Type B pancreatic cell (in vitro differentiated cells): ENCODE measurements around the gene SAT2. TPM values are rescaled to one million over a fixed set of nuclear protein-coding genes. Genes with fewer than 3 reads are reported as not detected.
A peak's percentile ranks its signal among the peaks of the same experiment; 100 is the strongest.

Source experiments
- DNase-seq: peaks from one replicate; pipeline ENCODE4 v3.0.0; 2021; ENCODE audit warnings: mixed read lengths; ENCODE audit not compliant: unreplicated experiment; ENCODE audit errors: extremely low spot score
- H3K27ac Mint-ChIP-seq: 2 replicates; pipeline ENCODE4 v1.8.0; 2021; ENCODE audit warnings: mild to moderate bottlenecking, mixed read lengths
- H3K27me3 Mint-ChIP-seq: 2 replicates; pipeline ENCODE4 v1.8.0; 2021; ENCODE audit warnings: mixed read lengths
- H3K36me3 Mint-ChIP-seq: 2 replicates; pipeline ENCODE4 v1.8.0; 2021; ENCODE audit warnings: mixed read lengths
- H3K4me1 Mint-ChIP-seq: one replicate; pipeline ENCODE4 v1.8.0; 2021; ENCODE audit warnings: mixed read lengths; ENCODE audit not compliant: unreplicated experiment
- H3K4me3 Mint-ChIP-seq: 2 replicates; pipeline ENCODE4 v1.8.0; 2021; ENCODE audit warnings: mild to moderate bottlenecking, mixed read lengths
- H3K9me3 Mint-ChIP-seq: 2 replicates; pipeline ENCODE4 v1.8.0; 2021; ENCODE audit warnings: mixed read lengths
- CTCF ChIP-seq: fragments of 200-600 bp; sonication (generic); conservative IDR thresholded peaks from 2 replicates; pipeline ENCODE4 v1.5.0; 2021; ENCODE audit warnings: antibody characterized with exemption, mild to moderate bottlenecking
- long read RNA-seq: library from polyadenylated mRNA; unstranded; transcript quantifications from one replicate; pipeline ENCODE4 v2.0.0, GENCODE V29; 2020
- total RNA-seq: library from RNA; stranded (reverse); gene quantifications from 2 replicates; pipeline ENCODE4 v1.2.1, GENCODE V29; 2021; ENCODE audit warnings: low replicate concordance

Gene SAT2
- 94.1 and 104 TPM in 2 replicates for total RNA-seq
- long read RNA-seq, transcript SAT2-201 (6 exons, 946 nt) = major isoform, 13 of 35 reads
- long read RNA-seq, transcript SAT2-202 (6 exons, 974 nt) = minor isoform, 11 of 35 reads
- long read RNA-seq, transcript SAT2-213 (5 exons, 582 nt) = minor isoform, 6 of 35 reads
- long read RNA-seq, partial matches to known transcripts = 1 of 35 reads
- long read RNA-seq, other reads (novel, unspliced or antisense) = 1 of 35 reads

GRCh38 chr17:7627250-7628121, at the start of gene SAT2:
Gene SAT2, minus strand, starts transcription at chr17:7627821. Its CDS starts 186 bp downstream, at chr17:7627635.
- peaks cover 4% of the 10 kb centered on the region for H3K36me3 Mint-ChIP-seq
- H3K4me3 Mint-ChIP-seq = peak within 1 kb of the TSS; percentile 94
- peak within 1 kb of the TSS; percentile 92 for H3K27ac Mint-ChIP-seq
- H3K27me3 Mint-ChIP-seq = no peaks in the 10 kb centered on the region
- TF ChIP-seq CTCF = no peak
- H3K9me3 Mint-ChIP-seq = no peaks in the 10 kb centered on the region
- DNase-seq = peak; percentile 97
- peaks cover 5% of the 10 kb centered on the region for H3K4me1 Mint-ChIP-seq

- Mint-ChIP-seq H3K4me3 (no peak overlapping the region), H3K9me3 (no peaks in the 10 kb centered on the region)
- TF ChIP-seq CTCF = no peak
These were observed 48.9 kb upstream of the SAT2 start for GRCh38 chr17:7676533-7676932.

GRCh38 chr17:7674934-7675333, 47.3 kb upstream of the SAT2 start:
- no peak for DNase-seq
- TF ChIP-seq CTCF = no peak
- peaks cover 37% of the 10 kb centered on the region for H3K36me3 Mint-ChIP-seq
- H3K27ac Mint-ChIP-seq = no peak overlapping the region
- H3K4me1 Mint-ChIP-seq = peaks cover 3% of the 10 kb centered on the region
- H3K27me3 Mint-ChIP-seq = no peaks in the 10 kb centered on the region
- no peaks in the 10 kb centered on the region for H3K9me3 Mint-ChIP-seq
- H3K4me3 Mint-ChIP-seq = no peak overlapping the region

More at GRCh38 chr17:7676533-7676932, 48.9 kb upstream of the SAT2 start:
- Mint-ChIP-seq H3K27ac (no peak overlapping the region), H3K36me3 (peaks cover 32% of the 10 kb centered on the region), H3K27me3 (no peaks in the 10 kb centered on the region), H3K4me1 (peaks cover 3% of the 10 kb centered on the region)
- DNase-seq = no peak

GRCh38 chr17:7673239-7673638, 45.6 kb upstream of the SAT2 start:
- no peaks in the 10 kb centered on the region for H3K27me3 Mint-ChIP-seq
- peaks cover 37% of the 10 kb centered on the region for H3K36me3 Mint-ChIP-seq
- H3K9me3 Mint-ChIP-seq = no peaks in the 10 kb centered on the region
- no peak overlapping the region for H3K4me3 Mint-ChIP-seq
- no peak overlapping the region for H3K27ac Mint-ChIP-seq
- no peak for DNase-seq
- H3K4me1 Mint-ChIP-seq = peaks cover 3% of the 10 kb centered on the region
- peak; percentile 74 for TF ChIP-seq CTCF

- H3K4me3 Mint-ChIP-seq = no peak overlapping the region
- no peak for TF ChIP-seq CTCF
- H3K4me1 Mint-ChIP-seq = no peaks in the 10 kb centered on the region
- H3K9me3 Mint-ChIP-seq = no peaks in the 10 kb centered on the region
- no peaks in the 10 kb centered on the region for H3K27me3 Mint-ChIP-seq
- H3K36me3 Mint-ChIP-seq = peaks cover 17% of the 10 kb centered on the region
- H3K27ac Mint-ChIP-seq = no peak overlapping the region
- no peak for DNase-seq
These were observed 40.9 kb upstream of the SAT2 start for GRCh38 chr17:7668482-7668881.
